ENCODE results near the gene LEFTY2.
"Not testable (repeated sequence)": the region's sequence is repeated elsewhere in the genome, so short reads cannot be mapped to it uniquely, and the experiment has no call there.

The LEFTY2 gene

GRCh38 chr1:225977937-225978748, 37.1 kb upstream of the LEFTY2 start:
- no peak overlapping the region for H3K4me3 ChIP-seq (replicated peaks; ENCODE audit: low read depth, low read length)
- no peak for DNase-seq (ENCODE audit: low read depth)
- no peak for TF ChIP-seq CTCF (IDR thresholded peaks at IDR 0.05; ENCODE audit: low read length, missing control alignments)

- not testable (repeated sequence) for DNase-seq (ENCODE audit: low read depth); H3K4me3 ChIP-seq (replicated peaks; ENCODE audit: low read depth, low read length)
Measured at GRCh38 chr1:225975146-225975545, 34.1 kb upstream of the LEFTY2 start.

- H3K4me3 ChIP-seq (replicated peaks; ENCODE audit: low read depth, low read length) = no peak overlapping the region
- no peak for DNase-seq (ENCODE audit: low read depth)
- TF ChIP-seq CTCF (IDR thresholded peaks at IDR 0.05; ENCODE audit: low read length, missing control alignments) = no peak
Measured at GRCh38 chr1:225974454-225974853, 33.4 kb upstream of the LEFTY2 start.

- no peak for TF ChIP-seq CTCF (IDR thresholded peaks at IDR 0.05; ENCODE audit: low read length, missing control alignments)
- no peak overlapping the region for H3K4me3 ChIP-seq (replicated peaks; ENCODE audit: low read depth, low read length)
- no peak for DNase-seq (ENCODE audit: low read depth)
Measured at GRCh38 chr1:225973158-225973557, 32.1 kb upstream of the LEFTY2 start.

- no peak for TF ChIP-seq CTCF (IDR thresholded peaks at IDR 0.05; ENCODE audit: low read length, missing control alignments)
- no peak for DNase-seq (ENCODE audit: low read depth)
- no peak overlapping the region for H3K4me3 ChIP-seq (replicated peaks; ENCODE audit: low read depth, low read length)
Measured at GRCh38 chr1:225972344-225973152, 31.5 kb upstream of the LEFTY2 start.

GRCh38 chr1:225970592-225971157, 29.7 kb upstream of the LEFTY2 start:
- not testable (repeated sequence) for DNase-seq (ENCODE audit: low read depth); H3K4me3 ChIP-seq (replicated peaks; ENCODE audit: low read depth, low read length)

- not testable (repeated sequence) for H3K4me3 ChIP-seq (replicated peaks; ENCODE audit: low read depth, low read length); DNase-seq (ENCODE audit: low read depth)
Measured at GRCh38 chr1:225969751-225970150, 28.7 kb upstream of the LEFTY2 start.

- no peak overlapping the region for H3K4me3 ChIP-seq (replicated peaks; ENCODE audit: low read depth, low read length)
- no peak for DNase-seq (ENCODE audit: low read depth)
- no peak for TF ChIP-seq CTCF (IDR thresholded peaks at IDR 0.05; ENCODE audit: low read length, missing control alignments)
Measured at GRCh38 chr1:225965231-225965630, 24.2 kb upstream of the LEFTY2 start.
